Astrocyte (in vitro differentiated cells and primary cell): ENCODE results near the gene SHB.

Source experiments
- CTCF ChIP-seq: IDR thresholded peaks from 2 replicates; pipeline ENCODE4 v1.5.1; 2011; ENCODE audit warnings: low read depth, mild to moderate bottlenecking, inconsistent platforms, low read length, moderate library complexity; ENCODE audit not compliant: insufficient read depth
- EZH2 ChIP-seq: IDR thresholded peaks from 2 replicates; pipeline ENCODE4 v1.6.1; 2012; ENCODE audit warnings: mild to moderate bottlenecking, low read length, inconsistent platforms; ENCODE audit not compliant: insufficient read depth

GRCh38 chr9:38035873-38036272 is 33.2 kb downstream of the SHB start:
- no peak for TF ChIP-seq EZH2
- TF ChIP-seq CTCF = no peak
